NCI-H345 treated with DMSO at 0.1 percent for 48 hours (cell line): Measurements from ENCODE around the gene TUBB4B.

ENCODE experiments used
- DNase-seq: peaks from one replicate; lab custom pipeline; 2025; ENCODE audit not compliant: unreplicated experiment; lab: John Stamatoyannopoulos, UW

TUBB4B gene

DNA sequence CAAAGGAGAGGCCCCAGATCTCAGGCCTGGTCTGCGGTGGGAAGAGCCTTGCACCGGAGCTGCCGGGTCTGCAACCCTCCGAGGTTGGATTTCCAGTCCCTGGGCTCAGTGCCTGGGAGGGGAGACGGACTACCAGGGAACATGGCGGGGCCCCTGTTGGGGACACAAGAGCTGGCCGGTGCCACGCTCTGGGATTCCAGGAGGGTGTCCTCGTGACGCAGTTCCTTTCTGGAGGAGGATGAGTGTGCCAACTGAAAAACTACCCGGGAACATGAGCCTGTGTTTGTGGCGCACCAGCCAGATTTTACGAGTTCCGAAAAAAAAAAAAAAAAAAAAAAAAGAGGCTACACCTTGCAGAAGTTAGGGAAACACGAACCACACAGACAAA lies 52.0 kb downstream of the TUBB4B start:
- DNase-seq = no peak
